Body of pancreas (tissue), 4 donors: ENCODE results near the gene THSD7A.

Experiments used
- POLR2A ChIP-seq, 3 donors: fragments of 450-650 bp; IDR thresholded peaks; one replicate each; pipeline ENCODE4 v1.6.1; 2016; ENCODE audit warnings: antibody characterized with exemption in 3 of 3, mild to moderate bottlenecking in 2 of 3
- TF ChIP-seq, protein P1 (sequence below), 7 experiments: fragments of 450-650 bp in 4 of 7; fragments of 200-600 bp in 3 of 7; sonication (generic) in 3 of 7; IDR thresholded peaks; one replicate each; pipeline ENCODE4 v1.5.1; 2016 to 2019; ENCODE audit warnings: antibody characterized with exemption in 7 of 7

DNA sequence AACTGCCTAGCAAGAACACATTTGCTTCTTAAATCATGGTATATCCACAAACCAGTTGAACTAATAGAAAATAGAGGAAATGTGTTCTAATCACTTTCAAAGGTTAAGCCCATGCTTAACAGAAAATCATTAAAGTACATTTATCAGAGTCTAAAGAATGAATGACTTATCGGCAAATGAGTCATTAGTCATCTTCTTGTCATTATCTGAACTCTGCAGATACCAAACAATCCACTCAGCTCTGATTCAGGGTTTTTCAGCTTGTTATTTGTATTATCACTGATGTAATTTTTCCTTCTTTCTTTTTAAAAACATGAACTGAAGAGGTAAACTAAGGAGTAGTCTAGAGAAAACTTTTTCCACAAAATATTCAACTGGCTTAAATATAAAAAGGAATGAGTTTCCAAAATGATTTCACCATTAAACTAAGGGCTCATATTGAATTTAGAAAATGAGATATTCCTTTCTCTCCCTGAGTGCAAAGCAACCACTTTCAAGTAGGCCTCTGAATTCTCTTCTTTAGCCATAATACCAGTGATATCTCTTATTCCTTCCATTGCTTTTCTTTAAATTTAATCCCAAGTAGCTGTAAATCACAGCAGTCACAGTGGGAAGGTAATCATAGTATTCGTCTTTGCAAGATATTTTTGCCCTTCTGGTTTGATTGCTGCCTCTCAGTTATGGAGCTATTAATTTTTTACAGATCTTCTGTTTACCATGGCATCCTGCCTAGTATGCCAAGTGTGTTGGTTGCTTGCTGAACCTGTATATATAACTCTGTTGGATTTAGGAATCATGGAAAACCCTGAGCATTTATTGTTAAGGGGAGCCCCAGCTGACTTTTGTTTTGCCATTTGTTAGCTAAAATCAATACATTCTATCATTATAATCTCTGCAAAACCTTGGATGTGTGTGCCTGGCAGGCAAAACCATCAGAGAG lies 125.1 kb downstream of the THSD7A start:
- TF ChIP-seq, protein P1, sequence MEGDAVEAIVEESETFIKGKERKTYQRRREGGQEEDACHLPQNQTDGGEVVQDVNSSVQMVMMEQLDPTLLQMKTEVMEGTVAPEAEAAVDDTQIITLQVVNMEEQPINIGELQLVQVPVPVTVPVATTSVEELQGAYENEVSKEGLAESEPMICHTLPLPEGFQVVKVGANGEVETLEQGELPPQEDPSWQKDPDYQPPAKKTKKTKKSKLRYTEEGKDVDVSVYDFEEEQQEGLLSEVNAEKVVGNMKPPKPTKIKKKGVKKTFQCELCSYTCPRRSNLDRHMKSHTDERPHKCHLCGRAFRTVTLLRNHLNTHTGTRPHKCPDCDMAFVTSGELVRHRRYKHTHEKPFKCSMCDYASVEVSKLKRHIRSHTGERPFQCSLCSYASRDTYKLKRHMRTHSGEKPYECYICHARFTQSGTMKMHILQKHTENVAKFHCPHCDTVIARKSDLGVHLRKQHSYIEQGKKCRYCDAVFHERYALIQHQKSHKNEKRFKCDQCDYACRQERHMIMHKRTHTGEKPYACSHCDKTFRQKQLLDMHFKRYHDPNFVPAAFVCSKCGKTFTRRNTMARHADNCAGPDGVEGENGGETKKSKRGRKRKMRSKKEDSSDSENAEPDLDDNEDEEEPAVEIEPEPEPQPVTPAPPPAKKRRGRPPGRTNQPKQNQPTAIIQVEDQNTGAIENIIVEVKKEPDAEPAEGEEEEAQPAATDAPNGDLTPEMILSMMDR (IDR thresholded peaks at IDR 0.05), result no peak
- no peak for TF ChIP-seq POLR2A (IDR thresholded peaks at IDR 0.05)
